Measurements from ENCODE around the gene ZFAND3.

The ZFAND3 gene

DNA sequence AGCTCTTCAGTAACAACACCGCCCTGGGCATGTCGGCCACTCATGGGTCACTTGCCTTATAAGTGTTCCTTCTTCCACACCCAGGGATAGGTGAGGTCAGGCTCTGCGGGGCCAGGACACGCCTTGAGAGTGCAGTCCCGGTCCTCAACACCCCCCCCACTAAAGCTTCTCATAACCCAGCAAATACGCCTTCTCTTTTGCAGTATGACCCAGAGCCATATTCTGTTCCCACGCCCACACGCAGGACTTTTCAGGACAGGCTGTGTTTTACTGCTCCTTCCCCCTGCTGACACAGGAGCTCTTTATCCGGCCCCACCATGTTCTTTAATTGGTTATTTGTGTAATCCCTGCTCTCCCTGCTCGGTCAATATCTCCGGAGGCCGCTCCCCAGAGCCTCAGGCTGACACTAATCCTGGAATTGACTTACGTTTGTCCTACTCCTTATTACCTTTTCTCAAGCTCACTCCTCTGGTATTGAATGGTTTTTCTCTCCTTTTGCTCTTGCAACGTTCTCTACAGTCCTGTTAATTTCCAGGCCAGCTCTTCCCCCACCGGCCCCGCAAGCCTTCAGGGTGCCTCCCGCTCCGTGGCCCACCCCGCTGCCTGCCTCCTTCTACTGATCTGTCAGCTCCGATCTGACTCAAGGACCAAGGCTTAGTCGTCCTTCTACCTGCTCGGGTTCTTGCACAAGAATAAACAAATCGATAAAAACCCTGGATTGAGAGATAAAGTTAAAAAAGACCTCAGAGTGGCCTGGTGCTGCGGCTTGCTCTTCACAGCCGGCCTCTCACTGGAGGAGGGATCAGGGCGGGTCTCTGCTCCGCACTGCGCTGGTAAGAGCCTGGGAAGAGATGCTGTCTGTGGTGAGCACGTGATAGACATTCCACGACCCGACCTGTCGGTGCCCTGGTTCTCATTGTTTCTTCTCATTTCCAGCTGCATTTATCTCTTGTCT is 357.5 kb downstream of the ZFAND3 start:
- DNase-seq = peak in 1 of 2 experiments; percentile 45

DNA sequence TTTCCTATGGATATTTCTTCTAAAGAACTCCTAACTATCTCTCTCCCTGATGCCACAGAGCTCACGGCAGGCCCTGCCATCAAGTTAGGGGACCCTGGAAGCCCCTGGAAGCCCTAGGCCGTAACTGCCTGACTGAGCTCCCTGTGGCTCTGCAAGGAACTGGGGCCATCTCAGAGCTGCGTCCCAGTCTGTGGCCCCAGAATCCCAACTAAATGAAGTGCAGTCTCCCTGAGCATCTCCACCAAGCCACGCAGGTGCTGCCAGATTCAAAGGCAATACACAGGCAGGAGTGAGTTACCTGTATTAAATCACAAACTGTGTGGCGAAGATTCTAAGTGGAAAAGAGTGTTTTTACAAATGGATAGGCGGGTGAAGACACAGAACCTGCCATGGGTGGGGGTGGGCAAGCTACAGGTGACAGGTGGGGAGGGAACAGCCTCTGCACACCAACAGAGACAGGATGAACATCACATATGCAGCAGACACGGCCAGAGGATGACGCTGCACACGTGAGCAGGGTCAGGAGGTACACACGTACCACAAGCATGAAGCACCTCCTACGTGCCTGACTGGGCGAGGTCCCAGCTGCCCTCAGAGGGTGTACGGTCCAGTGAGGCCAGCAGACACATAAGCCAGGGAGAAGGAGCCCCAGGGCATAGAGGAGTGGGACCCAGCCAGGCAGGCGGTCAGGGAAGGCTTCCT is 358.5 kb downstream of the ZFAND3 start:
- DNase-seq = no peak

DNA sequence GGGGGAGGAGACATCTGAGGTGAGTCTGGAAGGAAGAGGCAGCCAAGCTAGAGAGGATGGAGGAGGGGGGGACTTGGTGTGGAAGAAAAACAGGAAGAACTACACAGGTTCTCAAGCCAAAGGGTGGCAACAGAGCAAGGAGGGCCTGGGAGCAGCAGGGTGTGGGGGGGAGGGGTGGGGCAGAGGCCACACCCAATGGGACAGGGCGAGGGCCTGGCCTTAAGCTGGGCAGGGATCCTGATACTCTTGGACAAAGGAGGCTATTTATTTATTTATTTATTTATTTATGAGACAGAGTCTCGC is 359.0 kb downstream of the ZFAND3 start:
- no peak for DNase-seq

DNA sequence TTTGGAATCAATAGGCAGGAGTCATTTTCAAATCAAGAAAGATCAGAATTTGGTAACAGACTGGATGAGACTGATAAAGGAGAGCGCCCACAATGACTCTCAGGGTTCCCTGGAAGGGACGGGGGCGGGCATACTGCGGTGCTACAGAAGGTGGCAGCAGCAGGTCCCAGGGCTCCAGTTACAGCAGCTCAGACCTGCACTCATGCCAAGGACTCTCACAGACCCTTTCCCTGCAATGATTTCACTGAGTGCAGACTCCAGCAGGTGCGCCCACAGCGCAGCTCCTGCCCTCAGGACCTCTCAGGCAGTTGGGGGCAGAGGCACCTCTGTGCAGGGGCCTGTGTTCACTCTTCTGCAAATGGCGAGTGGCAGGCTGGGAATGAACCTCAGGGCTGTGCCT is 359.8 kb downstream of the ZFAND3 start:
- DNase-seq = peak; percentile 14 to 65

DNA sequence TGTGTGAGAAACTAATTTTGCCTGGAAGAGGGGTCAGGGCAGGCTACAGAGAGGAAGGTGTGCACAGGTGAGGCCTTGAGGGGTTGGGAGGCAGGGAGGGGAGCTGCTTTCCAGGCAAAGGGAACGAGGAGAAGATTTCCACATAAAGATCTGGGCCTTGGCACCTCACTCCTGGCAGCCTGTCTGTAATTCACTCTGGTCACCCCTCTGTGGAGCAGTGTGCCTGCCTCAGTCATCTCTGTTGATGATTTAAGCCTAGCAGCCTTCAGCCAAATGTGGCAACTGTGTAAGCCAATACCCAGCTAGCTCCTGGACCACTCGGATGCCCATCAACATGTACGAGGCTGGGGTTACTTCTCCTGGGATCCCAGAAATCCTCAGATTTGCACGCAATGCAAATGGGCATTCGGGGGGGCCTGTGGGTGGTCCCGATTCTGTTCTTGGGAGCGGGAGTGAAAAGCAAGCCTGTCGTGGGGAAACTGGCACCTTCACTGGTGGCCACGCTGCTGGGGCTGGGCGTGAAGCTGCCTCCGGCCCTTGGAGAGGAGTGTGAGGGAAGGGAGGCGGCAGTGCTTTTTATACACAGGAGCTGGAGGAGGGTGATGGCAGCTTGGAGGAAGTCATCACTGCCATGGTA is 360.4 kb downstream of the ZFAND3 start:
- no peak for DNase-seq

DNA sequence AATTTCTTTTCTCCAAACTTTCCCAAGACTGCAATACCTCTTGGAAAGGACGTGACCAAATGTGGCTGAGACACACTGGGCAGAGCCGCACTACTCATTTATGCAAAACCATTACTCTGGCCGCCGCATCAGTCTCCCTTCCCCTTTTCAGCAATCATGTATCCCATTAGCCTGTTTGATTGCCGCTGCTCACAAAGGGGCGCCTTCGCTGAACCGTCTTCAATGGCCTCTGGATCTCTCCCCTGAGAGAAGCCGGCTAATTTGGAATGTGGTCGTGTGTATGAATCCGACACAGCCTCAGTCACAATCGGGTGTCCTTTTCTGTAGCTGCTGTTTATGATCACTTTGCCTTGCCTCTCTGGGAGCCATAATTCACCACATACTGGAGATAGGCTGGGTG is 361.1 kb downstream of the ZFAND3 start:
- DNase-seq = no peak

DNA sequence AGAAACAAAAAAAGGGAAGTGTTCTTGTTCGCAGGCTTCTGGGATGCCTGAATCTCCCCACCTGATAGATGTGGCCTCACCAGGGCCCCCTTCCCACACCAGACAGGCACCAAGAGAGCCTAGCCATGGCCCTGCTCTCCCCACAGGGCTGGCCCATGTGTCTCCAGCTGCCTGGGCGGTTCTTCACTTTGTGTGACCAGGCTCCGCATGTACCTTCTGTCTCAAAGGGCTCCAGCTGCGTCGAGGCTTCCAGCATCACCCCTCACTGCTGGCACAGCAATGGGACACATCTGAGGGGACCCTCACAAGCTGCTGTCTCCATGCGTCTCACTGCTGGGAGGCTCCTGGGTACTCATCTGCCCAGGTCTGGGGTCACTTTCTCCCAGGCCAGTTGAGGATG is 362.9 kb downstream of the ZFAND3 start:
- DNase-seq = no peak

DNA sequence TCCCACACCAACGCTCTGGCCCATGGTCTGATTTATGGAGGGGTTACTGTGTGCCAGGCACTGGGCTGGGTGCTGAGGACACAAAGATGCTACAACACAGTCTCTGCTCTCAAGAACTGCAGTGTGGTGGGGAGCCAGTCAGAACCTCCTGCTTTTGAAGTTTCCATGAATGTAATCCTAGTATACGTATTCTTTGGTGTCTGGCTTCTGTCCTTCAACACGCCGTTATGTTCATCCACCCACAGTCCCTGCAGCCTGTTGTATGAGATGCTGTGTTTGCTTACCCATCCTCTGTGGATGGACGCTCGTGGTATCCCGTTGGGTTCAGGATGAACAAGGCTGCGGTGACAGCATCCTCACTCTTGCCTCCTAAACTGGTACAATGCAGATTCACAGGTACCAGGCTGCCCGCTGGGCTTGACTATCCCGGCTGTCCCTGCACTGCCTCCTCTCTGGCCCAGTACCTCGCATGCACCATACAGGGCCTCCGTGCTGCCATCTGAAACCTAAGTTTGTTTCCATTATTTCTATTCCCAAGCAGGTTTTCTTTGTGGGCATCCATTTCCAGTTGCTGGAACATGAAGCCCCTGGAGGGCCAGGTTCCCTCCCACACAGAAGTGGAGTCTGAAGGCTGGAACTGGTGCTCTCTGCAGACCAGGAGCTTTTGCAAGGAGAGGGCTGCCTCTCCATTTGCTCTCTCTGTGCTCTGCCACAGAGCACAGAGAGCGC is 364.5 kb downstream of the ZFAND3 start:
- no peak for DNase-seq

DNA sequence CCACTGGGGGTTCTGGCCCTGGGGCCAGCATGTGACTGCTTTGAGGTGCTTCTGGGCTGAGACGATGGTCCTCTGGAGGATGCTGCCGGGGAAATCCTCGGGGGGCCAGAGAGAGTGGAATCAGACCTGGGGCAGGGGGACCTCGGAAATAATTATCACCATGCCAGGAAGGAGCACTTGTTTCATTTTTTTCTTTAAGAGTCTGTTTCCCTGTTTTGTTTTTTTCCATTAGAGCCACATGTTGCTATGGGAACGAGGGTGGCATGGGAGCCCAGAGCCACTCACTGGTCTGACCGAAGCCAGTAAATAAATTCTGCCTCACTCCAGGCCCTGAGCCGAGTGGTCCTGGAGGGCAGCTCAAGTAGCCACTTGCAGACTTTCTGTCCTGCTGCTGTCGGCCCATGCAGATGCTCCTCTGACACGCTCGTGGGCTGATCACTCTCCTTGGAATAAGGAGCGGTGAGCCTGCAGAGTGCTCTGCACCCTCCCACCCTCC is 365.1 kb downstream of the ZFAND3 start:
- DNase-seq = peak in 1 of 2 experiments; percentile 26

DNA sequence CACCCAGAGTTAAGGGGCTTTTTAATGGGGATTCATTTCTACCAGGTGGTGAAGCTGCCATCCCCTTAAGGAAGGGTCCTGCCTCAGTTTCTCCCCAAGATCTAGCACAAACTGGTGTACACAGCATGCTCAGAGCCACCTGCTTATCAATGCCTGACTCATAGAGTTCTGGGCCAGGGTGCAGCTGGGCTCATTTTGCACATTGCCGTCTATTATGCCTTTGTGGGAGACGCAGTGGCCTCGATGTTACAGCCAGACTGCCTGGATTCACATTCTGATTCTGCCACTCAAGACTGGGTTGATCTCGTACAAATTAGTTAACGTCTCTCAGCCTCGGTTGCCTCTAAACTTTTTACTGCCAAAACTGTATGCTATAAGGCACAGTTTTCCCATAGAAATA is 365.7 kb downstream of the ZFAND3 start:
- DNase-seq = no peak

DNA sequence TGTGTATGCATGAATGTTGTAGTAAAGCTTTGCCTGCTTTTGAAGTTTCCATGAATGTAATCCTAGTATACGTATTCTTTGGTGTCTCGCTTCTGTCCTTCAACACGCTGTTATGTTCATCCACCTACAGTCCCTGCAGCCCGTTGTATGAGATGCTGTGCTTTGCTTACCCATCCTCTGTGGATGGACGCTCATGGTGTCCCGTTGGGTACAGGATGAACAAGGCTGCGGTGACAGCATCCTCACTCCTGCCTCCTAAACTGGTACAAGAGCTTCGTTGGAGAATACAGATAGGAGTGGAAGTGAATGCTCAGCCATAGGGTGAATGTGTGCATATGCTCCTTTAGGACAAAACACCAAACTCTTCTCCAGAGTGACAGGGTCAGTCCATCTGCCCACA is 366.2 kb downstream of the ZFAND3 start:
- DNase-seq = no peak

DNA sequence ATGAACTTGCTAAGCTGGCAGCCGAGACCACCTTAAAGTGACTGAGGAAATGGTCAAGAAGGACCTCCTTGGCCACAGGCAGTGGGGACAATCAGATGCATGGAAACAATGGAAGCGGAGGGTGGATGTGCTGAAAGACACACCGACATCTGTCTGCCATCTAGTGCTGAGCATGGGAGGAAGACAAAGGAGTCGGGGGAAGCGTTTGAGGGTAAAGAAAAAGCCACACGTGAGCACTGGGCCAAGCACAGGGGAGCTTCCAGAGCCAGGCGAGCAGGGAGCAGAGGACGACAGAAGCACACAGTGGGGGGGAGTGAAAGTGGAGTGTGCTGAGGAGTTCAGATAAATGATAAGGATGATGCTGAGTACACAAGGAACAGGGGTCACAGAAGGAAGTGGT is 367.8 kb downstream of the ZFAND3 start:
- DNase-seq = no peak

DNA sequence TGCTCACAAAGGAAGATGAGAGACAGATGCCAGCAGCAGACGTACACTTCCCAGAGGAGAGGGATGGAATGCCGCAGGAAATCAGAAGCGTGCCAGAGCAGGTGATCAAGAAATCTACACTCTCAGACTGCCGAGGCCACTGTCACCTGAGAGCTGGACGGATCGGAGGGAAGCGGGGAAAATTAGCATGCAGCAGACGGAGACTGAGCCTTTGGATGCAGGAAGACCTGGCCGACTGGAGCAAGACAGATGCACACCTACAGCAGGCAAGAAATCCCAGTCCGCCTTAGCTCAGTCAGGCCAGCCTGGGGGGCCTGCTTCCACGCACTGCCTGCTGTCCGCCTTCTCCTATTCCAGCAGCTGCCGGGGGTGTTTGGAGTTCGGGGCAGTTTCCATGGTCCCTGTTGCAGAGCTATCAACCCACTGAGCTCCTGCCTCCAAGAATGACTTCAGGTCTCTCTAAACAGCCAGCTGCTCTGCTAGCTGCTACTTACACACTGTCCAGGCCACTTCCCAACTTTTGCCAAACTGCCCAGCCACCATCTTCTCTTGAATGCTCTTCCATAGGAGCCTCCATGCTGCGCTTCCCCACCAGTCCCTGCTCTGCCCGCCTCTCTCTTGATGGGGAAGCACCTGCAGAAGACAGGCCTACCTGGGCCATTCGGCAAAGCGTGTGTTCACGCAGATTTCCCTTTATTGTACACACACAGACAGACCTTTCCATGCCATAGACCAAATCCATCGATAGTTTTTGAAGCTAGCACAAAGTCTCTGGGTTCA is 368.5 kb downstream of the ZFAND3 start:
- no peak for DNase-seq

DNA sequence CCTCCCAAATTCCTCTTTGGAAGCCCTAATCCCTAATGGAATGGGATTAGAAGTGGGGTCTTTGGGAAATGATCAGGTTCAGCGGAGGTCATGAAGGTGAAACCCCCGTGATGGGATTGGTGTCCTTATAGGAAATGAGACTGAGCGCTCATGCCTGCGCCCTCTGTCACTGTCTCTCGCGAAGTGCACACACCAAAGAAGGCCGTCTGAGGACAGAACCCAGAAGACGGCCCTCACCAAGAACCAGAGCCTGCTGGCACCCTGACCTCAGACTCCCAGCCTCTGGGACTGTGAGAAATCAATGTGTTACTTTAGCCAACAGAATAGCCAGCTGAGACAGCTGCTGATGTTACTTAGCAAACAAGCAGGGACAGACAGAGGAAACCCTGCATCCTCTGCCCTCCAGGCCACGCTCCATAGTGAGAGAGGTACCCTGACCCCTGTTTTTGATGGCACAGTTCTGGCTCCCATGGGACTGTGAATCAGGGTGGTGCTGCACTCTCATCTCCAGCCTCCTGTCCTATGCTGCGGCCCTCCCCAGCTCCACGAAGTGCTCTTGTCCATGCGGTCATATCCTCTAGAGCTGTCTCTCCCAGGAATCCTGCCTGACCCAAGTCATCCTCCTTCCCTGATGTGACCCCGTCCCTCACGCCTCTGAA is 369.3 kb downstream of the ZFAND3 start:
- DNase-seq = no peak

DNA sequence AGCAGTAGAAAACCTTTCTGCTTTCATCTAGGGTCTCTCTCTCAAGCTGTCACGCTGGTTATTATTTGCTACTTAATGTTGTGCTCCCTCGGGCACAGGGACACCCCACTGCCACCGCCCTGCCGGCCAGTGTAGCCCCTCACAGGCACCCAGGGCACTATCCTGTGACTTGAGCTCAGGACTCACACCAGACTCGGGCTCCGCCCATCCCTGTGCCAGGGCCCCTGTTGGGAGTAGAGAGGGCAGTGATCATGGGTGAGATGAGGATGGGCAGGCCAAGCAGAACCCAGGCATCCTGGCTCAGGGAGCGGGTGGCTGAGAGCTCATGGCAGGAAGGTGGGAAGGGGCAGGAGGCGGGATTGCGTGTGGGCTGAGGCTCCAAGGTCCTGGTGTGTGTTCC is 371.9 kb downstream of the ZFAND3 start:
- no peak for DNase-seq

DNA sequence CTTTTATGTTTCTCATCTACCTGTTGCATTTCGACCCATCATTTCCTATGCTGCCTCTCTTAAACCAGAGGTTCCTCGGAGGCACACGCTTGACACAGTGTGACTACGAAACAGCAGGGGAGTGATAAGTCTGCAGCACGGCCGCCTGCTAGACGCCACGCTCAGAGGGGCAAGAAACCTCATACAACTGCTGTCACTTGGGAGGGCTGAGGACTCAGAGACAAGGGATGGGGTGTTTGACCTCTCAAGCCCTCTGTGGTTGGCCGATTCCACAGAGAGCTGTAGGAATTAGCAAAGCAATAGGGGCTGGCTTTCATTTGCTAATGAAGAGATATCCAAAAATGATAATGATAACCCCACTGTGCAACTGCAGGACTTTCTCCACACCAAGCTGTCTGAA is 372.5 kb downstream of the ZFAND3 start:
- DNase-seq = no peak

DNA sequence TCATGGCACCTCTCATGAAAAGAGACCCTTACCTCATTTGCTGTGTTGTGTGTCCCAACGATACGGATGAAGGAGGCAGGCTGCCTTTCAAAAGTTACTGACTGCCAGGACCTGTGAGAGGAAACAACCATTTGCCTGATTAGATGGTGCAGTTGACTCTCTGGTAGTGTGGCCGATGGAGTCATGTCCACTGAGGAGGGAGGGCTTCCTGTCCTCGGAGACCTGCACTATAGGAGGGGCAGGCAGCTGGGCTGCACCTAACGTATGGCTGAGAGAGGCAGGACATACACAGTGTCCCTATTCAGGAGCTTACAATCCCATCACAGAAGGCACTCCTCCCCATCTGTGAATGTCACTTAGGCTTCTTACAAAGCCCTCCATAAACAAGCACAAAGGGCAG is 373.0 kb downstream of the ZFAND3 start:
- no peak for DNase-seq

DNA sequence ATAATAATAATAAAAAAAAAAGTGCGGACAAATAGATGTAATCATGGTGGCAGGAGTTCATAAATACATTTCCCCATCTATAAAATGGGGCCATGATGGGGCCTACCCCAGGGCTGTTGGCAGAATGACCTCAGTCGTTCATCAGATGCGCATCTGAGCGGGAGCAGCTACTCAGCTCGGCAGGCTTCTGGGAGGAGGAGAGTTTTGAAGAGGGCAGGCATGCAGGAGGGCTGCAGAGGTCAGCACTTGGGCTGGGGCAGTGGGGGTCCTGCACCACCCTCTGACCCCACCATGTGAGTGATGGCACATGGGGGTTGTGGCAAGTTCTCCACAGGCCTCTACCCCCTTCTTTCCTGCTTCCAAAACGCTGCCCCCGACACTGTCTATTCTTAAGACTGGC is 373.5 kb downstream of the ZFAND3 start:
- no peak for DNase-seq

DNA sequence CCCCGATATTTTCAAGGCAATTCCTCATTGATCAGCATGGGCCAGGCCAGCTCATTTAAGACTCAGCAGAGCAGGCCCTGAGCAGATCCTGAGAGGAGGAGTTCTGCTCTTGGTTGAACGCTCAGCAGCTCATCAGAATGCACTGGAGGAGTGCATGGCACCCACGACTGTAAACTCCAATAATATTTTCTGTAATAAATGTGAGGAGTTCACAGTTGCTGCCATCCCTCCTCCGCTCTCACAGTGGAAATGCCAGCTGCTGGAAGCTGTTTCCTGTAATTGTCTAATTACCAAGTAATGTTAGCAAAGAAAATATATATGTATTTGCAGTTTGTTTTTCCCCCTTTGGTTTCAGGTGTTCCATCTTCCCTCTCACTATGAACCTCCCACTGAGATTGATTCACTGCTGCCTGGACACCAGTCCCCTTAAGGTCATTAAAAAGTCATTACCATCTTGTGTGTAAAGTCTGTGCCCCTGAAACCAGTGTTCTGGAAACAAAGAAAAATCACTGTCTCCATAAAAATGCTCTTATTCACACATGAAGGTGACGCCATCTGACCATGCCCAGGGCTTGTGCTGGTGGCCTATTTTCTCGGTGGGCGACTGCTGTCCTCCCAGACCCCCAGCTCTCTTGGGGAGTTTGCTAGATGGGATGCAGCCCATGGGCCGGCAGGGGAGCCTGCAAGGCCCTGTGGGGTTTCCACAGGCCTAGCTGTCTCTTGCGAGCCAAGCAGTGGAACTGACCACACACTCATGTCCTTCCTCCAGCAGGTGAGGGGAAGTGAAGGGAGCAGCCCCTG is 374.2 kb downstream of the ZFAND3 start:
- no peak for DNase-seq

DNA sequence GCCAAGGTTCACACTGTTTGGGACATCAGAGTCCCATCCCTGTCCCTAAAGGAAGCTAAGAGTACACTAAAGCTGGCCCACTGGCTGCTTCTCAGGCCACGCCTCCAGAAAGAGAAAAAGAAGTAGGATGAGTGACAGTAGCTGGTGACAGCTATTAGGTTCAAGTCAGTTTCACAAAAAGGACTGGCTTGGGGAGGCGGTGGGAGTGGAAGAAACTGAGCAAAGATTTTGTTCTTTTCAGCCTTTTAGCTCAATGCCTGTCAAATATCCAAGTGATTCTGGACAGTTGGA is 374.7 kb downstream of the ZFAND3 start:
- no peak for DNase-seq

DNA sequence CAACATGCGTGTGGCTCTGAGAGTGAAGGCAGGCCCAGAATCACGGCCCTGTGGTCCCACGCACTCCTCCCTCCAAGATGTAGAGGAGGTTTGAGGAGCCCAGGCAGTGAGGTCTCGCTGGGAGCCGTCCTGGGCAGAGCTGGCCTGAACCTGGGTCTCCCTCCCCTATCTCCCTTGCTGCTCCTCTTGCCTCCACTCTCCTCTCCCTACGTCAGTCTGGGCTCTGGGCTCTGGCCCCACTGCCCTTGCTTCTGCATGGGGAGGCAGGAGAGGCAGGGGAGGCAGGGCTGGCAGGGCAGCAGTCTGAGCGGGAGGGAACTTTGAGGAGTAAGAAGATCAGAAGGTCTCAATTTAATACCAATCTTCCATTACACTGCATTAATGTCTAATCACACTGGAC is 375.1 kb downstream of the ZFAND3 start:
- no peak for DNase-seq
